HepG2 (cell line): ENCODE results near the gene DDHD1. TPM values are rescaled to one million over a fixed set of nuclear protein-coding genes. Genes with fewer than 3 reads are reported as not detected.

Experiments used
- AGO1 ChIP-seq: fragments of 200-400 bp; formaldehyde crosslinking; IDR thresholded peaks from 2 replicates; pipeline ENCODE4 v1.6.1; 2017; ENCODE audit warnings: mild to moderate bottlenecking, low read depth, low read length, moderate library complexity; ENCODE audit not compliant: poor library complexity, severe bottlenecking
- ATF7 ChIP-seq, 2 experiments: fragments of 450-650 bp in 1 of 2; sonication (generic) in 1 of 2; formaldehyde crosslinking in 1 of 2; IDR thresholded peaks; 2 replicates each; pipeline versions ENCODE4 v1.4.0 to v1.6.1; 2016 to 2020; ENCODE audit warnings: antibody characterized with exemption in 1 of 2, mild to moderate bottlenecking in 1 of 2, missing genetic modification reagents in 1 of 2
- BRD4 ChIP-seq: sonication (generic); formaldehyde crosslinking; IDR thresholded peaks from 2 replicates; pipeline ENCODE4 v1.4.0; 2020; ENCODE audit warnings: missing genetic modification reagents
- FOXM1 ChIP-seq: sonication (generic); formaldehyde crosslinking; IDR thresholded peaks from 2 replicates; pipeline ENCODE4 v1.5.0; 2020; ENCODE audit warnings: missing genetic modification reagents
- FOXP4 ChIP-seq: sonication (generic); formaldehyde crosslinking; IDR thresholded peaks from 2 replicates; pipeline ENCODE4 v1.4.0; 2020; ENCODE audit warnings: missing genetic modification reagents
- HNRNPK ChIP-seq: fragments of 200-400 bp; formaldehyde crosslinking; IDR thresholded peaks from 2 replicates; pipeline ENCODE4 v1.6.1; 2018; ENCODE audit warnings: low read length, low read depth, moderate library complexity, mild to moderate bottlenecking; ENCODE audit not compliant: poor library complexity, severe bottlenecking
- KLF16 ChIP-seq, 2 experiments: sonication (generic) in 1 of 2; formaldehyde crosslinking in 1 of 2; IDR thresholded peaks; 2 replicates each; pipeline versions ENCODE4 v1.6.1 to v1.8.0; 2016 to 2023; ENCODE audit warnings: missing genetic modification reagents in 2 of 2, missing compliant biosample characterization in 1 of 2
- KLF9 ChIP-seq: IDR thresholded peaks from 2 replicates; pipeline ENCODE4 v1.6.1; 2016; ENCODE audit warnings: low read depth
- LCORL ChIP-seq, 2 experiments: fragments of 450-650 bp in 1 of 2; sonication (generic) in 1 of 2; formaldehyde crosslinking in 1 of 2; IDR thresholded peaks; 2 replicates each; pipeline versions ENCODE4 v1.5.0 to v1.6.1; 2017 to 2020; ENCODE audit warnings: antibody characterized with exemption in 1 of 2, missing genetic modification reagents in 1 of 2
- NFATC3 ChIP-seq: sonication (generic); formaldehyde crosslinking; IDR thresholded peaks from 2 replicates; pipeline ENCODE4 v1.5.1; 2020; ENCODE audit warnings: mild to moderate bottlenecking, missing genetic modification reagents
- RXRA ChIP-seq: sonication (generic); formaldehyde crosslinking; IDR thresholded peaks from 2 replicates; pipeline ENCODE4 v1.5.1; 2020; ENCODE audit warnings: missing genetic modification reagents
- SIN3A ChIP-seq: IDR thresholded peaks from 2 replicates; pipeline ENCODE4 v1.6.1; 2011; ENCODE audit warnings: low read depth, mild to moderate bottlenecking, control low read depth, low read length, borderline replicate concordance
- SRF ChIP-seq: IDR thresholded peaks from 2 replicates; pipeline ENCODE4 v1.6.1; 2011; ENCODE audit warnings: mild to moderate bottlenecking, low read depth, low read length, moderate library complexity
- TGIF2 ChIP-seq: IDR thresholded peaks from 2 replicates; pipeline ENCODE4 v1.6.1; 2016; ENCODE audit warnings: control low read depth, missing compliant biosample characterization
- TRIM22 ChIP-seq: fragments of 450-650 bp; IDR thresholded peaks from 2 replicates; pipeline ENCODE4 v1.6.1; 2017
- UBTF ChIP-seq: sonication (generic); formaldehyde crosslinking; IDR thresholded peaks from 2 replicates; pipeline ENCODE4 v1.4.0; 2020; ENCODE audit warnings: mild to moderate bottlenecking, missing genetic modification reagents
- ZNF274 ChIP-seq: sonication (generic); formaldehyde crosslinking; IDR thresholded peaks from 2 replicates; pipeline ENCODE4 v1.5.1; 2020; ENCODE audit warnings: mild to moderate bottlenecking, missing genetic modification reagents
- ZNF275 ChIP-seq: sonication (generic); formaldehyde crosslinking; IDR thresholded peaks from 2 replicates; pipeline ENCODE4 v1.8.0; 2022; ENCODE audit warnings: missing genetic modification reagents, mild to moderate bottlenecking, inconsistent platforms, borderline replicate concordance
- ZNF350 ChIP-seq: sonication (generic); formaldehyde crosslinking; IDR thresholded peaks from 2 replicates; pipeline ENCODE4 v1.4.0; 2020; ENCODE audit warnings: mild to moderate bottlenecking, low read depth, missing genetic modification reagents, borderline replicate concordance
- ZNF547 ChIP-seq: sonication (generic); formaldehyde crosslinking; IDR thresholded peaks from 2 replicates; pipeline ENCODE4 v1.5.1; 2020; ENCODE audit warnings: mild to moderate bottlenecking, missing genetic modification reagents
- ZNF550 ChIP-seq: sonication (generic); formaldehyde crosslinking; IDR thresholded peaks from 2 replicates; pipeline ENCODE4 v1.4.0; 2020; ENCODE audit warnings: mild to moderate bottlenecking, missing genetic modification reagents, borderline replicate concordance
- ZNF772 ChIP-seq: sonication (generic); formaldehyde crosslinking; IDR thresholded peaks from 2 replicates; pipeline ENCODE4 v1.5.0; 2020; ENCODE audit warnings: mild to moderate bottlenecking, missing genetic modification reagents
- polyA plus RNA-seq, 8 experiments: library from polyadenylated mRNA; depleted of rRNA in 3 of 8; stranded (reverse) in 7 of 8; unstranded in 1 of 8; fragments of >200 nt; fragmentation: Illumina TruSeq in 4 of 8; extraction: Trizol in 4 of 8; gene quantifications; 2 replicates each; pipeline versions ENCODE4 v1.2.1 to v1.2.3, GENCODE V29; 2011 to 2016; ENCODE audit warnings: low read depth in 4 of 8, missing spikeins in 1 of 8, mixed read lengths in 1 of 8; ENCODE audit not compliant: insufficient read depth in 1 of 8
- total RNA-seq, 5 experiments: library from RNA; depleted of rRNA; stranded (reverse); fragments of >200 nt; fragmentation: Illumina TruSeq; extraction: Trizol; gene quantifications; 2 replicates each; pipeline ENCODE4 v1.2.3, GENCODE V29; 2016; ENCODE audit warnings: low read depth in 1 of 5

The DDHD1 gene
- total and polyA plus RNA-seq, 2 of the 13 experiments (the other 11 are each of a cell fraction or from before 2014, with no cell fraction given), result 4.6 to 8.3 TPM

GRCh38 chr14:53152887-53153701 is at the start of gene DDHD1 (continued):
- TF ChIP-seq ATF7 (IDR thresholded peaks at IDR 0.05) (no peak), ATF7 (CRISPR knock-in tag; IDR thresholded peaks at IDR 0.05) (no peak), RXRA (CRISPR knock-in tag) (peak; percentile 66; the same call in 1 of the 2 replicates), ZNF772 (CRISPR knock-in tag) (no peak), TGIF2 (CRISPR knock-in tag) (no peak), ZNF547 (CRISPR knock-in tag) (no peak), UBTF (CRISPR knock-in tag) (no peak; the same call in 1 of the 2 replicates), TRIM22 (no peak), FOXM1 (no peak), SIN3A (peak; percentile 75; the same call in 1 of the 2 replicates), NFATC3 (CRISPR knock-in tag) (no peak), ZNF550 (CRISPR knock-in tag) (no peak), AGO1 (no peak), ZNF274 (CRISPR knock-in tag) (no peak), KLF9 (CRISPR knock-in tag) (no peak), ZNF275 (no peak; the same call in 1 of the 2 replicates), ZNF350 (CRISPR knock-in tag) (0 out of 2 replicates have a peak, but pooled peaks have one; percentile 34), LCORL (IDR thresholded peaks at IDR 0.05) (no peak), LCORL (CRISPR knock-in tag; IDR thresholded peaks at IDR 0.05) (no peak; the same call in 1 of the 2 replicates), FOXP4 (CRISPR knock-in tag) (peak; percentile 9; the same call in 1 of the 2 replicates), HNRNPK (no peak), BRD4 (CRISPR knock-in tag) (no peak), SRF (no peak), KLF16 (CRISPR knock-in tag; IDR thresholded peaks at IDR 0.05) (no peak; a peak in 1 of 4 replicates)
